ENCODE results near the gene NTRK1. TPM values are rescaled to one million over a fixed set of nuclear protein-coding genes. Genes with fewer than 3 reads are reported as not detected.

NTRK1 gene
- total RNA-seq, 1 donor from 2014 or later = not detected

DNA sequence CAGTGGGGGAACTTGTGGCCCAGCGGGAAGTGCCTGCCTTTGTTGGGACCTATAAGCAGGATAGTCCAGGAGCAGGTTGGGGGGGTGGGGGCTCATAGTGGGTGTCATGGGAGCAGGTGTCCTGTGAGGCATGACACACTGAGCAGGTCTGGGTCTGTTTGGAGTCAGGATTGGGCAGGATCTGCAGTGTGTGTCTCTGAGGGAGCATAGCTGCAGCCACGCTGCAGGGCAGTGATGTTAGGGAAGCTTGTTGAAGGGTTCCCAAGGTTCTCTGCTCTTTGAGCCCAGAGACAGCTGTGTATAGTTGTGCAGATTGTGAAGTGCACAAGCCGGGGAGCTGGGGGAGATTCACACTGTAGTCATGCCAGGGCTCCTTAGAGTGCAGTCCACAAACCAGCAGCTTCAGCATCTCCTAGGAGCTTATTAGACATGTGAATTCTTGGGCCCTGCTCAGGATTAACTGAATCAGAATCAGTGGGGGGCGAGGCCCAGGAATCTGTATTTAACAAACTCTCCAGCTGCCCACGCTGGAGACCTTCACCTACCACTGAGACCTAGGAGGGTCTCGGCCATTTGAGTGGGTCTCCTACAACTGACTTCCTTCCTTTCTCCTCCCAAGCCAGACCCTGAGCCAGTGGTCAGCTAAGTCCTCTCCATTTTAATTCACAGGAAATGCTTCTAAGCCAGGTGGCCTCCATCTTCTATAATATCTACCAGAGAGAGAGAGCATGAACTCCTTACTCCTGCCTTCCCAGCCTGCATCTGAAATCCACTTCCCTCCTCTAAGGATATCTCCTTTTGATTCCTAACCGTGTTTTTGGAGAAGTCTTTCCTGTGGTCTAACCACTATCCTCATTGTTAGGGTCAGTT, 12.8 kb upstream of the NTRK1 start:
- peaks cover 84% of the 10 kb centered on the region for H3K27me3 ChIP-seq (ENCODE audit: control insufficient read depth, insufficient read depth, low read length)
- TF ChIP-seq, protein P1, sequence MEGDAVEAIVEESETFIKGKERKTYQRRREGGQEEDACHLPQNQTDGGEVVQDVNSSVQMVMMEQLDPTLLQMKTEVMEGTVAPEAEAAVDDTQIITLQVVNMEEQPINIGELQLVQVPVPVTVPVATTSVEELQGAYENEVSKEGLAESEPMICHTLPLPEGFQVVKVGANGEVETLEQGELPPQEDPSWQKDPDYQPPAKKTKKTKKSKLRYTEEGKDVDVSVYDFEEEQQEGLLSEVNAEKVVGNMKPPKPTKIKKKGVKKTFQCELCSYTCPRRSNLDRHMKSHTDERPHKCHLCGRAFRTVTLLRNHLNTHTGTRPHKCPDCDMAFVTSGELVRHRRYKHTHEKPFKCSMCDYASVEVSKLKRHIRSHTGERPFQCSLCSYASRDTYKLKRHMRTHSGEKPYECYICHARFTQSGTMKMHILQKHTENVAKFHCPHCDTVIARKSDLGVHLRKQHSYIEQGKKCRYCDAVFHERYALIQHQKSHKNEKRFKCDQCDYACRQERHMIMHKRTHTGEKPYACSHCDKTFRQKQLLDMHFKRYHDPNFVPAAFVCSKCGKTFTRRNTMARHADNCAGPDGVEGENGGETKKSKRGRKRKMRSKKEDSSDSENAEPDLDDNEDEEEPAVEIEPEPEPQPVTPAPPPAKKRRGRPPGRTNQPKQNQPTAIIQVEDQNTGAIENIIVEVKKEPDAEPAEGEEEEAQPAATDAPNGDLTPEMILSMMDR (IDR thresholded peaks at IDR 0.05; ENCODE audit: insufficient read depth, low read length, poor library complexity, severe bottlenecking) = no peak
- H3K4me3 ChIP-seq (ENCODE audit: low read depth, low read length) = no peak overlapping the region
- no peaks in the 10 kb centered on the region for H3K36me3 ChIP-seq (ENCODE audit: control insufficient read depth, insufficient read depth, low read length)
- no peak for DNase-seq (ENCODE audit: low read depth)

DNA sequence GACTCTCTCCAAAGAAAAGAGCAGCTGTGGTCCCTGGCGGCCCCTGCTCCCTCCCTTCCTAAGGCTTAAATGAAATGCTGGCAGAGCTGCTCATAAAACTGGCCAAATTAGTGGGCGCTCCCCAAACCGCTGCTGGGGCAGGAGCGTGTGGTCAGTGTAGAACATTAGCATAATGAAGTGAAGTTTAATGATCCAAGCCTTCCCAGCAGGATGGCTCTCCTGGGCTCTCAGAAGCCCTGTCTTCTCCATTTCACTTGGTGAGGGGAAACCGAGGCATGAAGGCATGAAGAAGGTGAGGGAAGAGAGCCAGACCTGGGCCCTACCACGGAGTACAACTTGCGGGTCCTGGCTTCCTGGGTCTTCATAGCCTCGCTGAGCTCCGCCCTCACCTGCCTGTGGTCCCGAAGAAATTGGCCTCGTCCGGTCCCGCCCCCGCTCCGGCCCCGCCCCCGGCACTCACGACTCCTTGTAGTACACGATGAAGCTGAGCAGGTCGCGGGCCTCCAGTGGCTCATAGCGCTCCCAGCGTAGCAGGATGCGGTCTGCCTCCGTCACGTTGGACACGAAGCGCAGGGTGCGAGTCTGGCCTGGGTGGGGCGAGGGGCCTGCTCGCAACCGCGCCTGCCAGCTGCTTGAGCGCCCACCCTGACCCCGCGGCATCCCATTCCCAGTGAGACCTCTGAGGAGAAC, 12.1 kb upstream of the NTRK1 start:
- Histone ChIP-seq H3K4me3 (ENCODE audit: low read depth, low read length) (no peak overlapping the region), H3K27me3 (ENCODE audit: control insufficient read depth, insufficient read depth, low read length) (peaks cover 82% of the 10 kb centered on the region), H3K36me3 (ENCODE audit: control insufficient read depth, insufficient read depth, low read length) (no peaks in the 10 kb centered on the region)
- TF ChIP-seq, protein P1 (IDR thresholded peaks at IDR 0.05; ENCODE audit: insufficient read depth, low read length, poor library complexity, severe bottlenecking) = no peak
- no peak for DNase-seq (ENCODE audit: low read depth)

DNA sequence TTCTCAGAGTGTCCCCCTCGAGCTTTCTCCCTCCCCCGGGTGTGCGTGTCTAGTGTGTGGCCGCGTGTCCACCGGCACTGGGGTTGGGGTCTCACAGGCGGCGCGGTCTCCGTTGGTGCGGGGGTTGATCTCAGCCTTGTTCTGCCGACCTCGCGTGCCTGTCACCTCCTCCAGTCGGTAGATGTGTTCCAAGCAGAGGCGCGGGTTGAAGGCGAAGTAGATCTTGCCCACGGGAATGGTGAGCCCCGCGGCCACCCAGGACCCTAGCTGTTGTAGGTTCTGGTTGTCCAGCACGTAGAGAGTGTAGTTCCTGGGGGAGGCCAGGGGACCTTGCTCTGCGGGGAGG, 11.5 kb upstream of the NTRK1 start:
- Histone ChIP-seq H3K4me3 (ENCODE audit: low read depth, low read length) (no peak overlapping the region), H3K27me3 (ENCODE audit: control insufficient read depth, insufficient read depth, low read length) (peaks cover 82% of the 10 kb centered on the region), H3K36me3 (ENCODE audit: control insufficient read depth, insufficient read depth, low read length) (no peaks in the 10 kb centered on the region)
- no peak for DNase-seq (ENCODE audit: low read depth)
- TF ChIP-seq, protein P1 (IDR thresholded peaks at IDR 0.05; ENCODE audit: insufficient read depth, low read length, poor library complexity, severe bottlenecking) = no peak

DNA sequence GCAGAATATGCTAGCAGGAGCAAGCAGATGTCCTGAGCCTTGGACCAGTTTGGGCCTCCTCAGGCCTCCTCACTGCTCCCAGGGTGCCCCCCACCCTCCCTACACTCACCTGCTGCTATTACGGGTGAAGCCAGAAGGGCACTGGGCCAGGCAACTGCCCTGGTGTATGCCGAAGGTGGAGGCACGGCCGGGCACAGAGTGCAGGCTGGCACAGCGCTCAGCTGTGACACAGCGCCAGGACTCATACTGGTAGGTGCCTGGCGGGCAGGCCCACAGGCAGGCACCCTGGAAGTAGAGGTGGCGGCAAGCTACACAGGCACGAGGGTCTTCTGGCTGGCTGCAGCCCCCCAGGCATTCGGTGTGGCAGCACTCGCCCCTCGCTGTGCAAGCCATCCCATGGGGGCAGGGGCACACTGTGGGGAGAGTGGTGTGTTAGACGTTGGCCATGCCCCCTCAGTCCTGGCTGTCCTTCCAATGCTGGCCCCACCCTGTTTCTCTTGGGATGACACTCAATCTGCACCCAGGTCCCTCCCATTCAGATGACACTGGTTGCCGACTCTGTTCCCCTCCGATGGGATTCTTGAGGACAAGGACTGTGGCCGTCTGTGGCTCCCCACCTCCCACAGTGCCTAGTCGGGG, 8.8 kb upstream of the NTRK1 start:
- no peaks in the 10 kb centered on the region for H3K36me3 ChIP-seq (ENCODE audit: control insufficient read depth, insufficient read depth, low read length)
- TF ChIP-seq, protein P1 (IDR thresholded peaks at IDR 0.05; ENCODE audit: insufficient read depth, low read length, poor library complexity, severe bottlenecking) = no peak
- H3K27me3 ChIP-seq (ENCODE audit: control insufficient read depth, insufficient read depth, low read length) = peaks cover 64% of the 10 kb centered on the region

DNA sequence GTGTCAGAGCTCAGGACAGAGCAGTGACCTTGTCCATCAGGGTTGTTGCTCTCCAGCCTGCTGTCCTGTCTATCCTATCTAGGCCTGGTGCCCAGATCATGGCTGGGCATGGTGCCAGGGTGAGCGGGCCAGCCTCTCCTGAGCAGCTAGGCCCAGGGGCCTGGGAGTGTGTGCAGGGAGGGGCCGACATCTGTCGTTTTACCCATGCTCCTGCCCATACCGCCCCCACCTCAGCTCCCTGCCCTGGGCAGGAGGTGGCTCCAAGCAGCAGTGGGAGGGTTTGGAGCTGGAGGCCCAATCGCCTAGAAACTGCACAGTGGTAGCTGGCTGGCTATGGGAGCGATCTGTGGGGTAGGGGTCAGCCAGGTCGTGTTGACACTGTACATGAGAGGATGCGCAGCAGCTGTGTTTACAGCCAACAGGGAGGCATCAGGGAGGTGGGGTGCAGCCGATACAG, 8.2 kb upstream of the NTRK1 start:
- no peak for DNase-seq (ENCODE audit: low read depth)
- peaks cover 68% of the 10 kb centered on the region for H3K27me3 ChIP-seq (ENCODE audit: control insufficient read depth, insufficient read depth, low read length)
- TF ChIP-seq, protein P1 (IDR thresholded peaks at IDR 0.05; ENCODE audit: insufficient read depth, low read length, poor library complexity, severe bottlenecking) = no peak
- no peak overlapping the region for H3K4me3 ChIP-seq (ENCODE audit: low read depth, low read length)
- no peaks in the 10 kb centered on the region for H3K36me3 ChIP-seq (ENCODE audit: control insufficient read depth, insufficient read depth, low read length)

More for the DNA sequence above, 8.8 kb upstream of the NTRK1 start:
- H3K4me3 ChIP-seq (ENCODE audit: low read depth, low read length) = no peak overlapping the region
- DNase-seq (ENCODE audit: low read depth) = no peak

Measured in kidney epithelial cell (primary cell).